NCI-H2227 (cell line): ENCODE measurements around the gene ANO2.

Source experiments
- DNase-seq: peaks from one replicate; lab custom pipeline; 2025; ENCODE audit not compliant: unreplicated experiment; lab: John Stamatoyannopoulos, UW

ANO2 gene

GRCh38 chr12:5733916-5734315 is 211.1 kb downstream of the ANO2 start:
- no peak for DNase-seq

- no peak for DNase-seq
Observed at GRCh38 chr12:5733136-5733755, 211.8 kb downstream of the ANO2 start.

GRCh38 chr12:5730962-5731361 is 214.1 kb downstream of the ANO2 start:
- DNase-seq = no peak

GRCh38 chr12:5723711-5724252 is 221.3 kb downstream of the ANO2 start:
- no peak for DNase-seq

GRCh38 chr12:5723071-5723470 is 222.0 kb downstream of the ANO2 start:
- DNase-seq = no peak

- no peak for DNase-seq
Observed at GRCh38 chr12:5720381-5721005, 224.6 kb downstream of the ANO2 start.

- no peak for DNase-seq
Observed at GRCh38 chr12:5718680-5719079, 226.4 kb downstream of the ANO2 start.

- no peak for DNase-seq
Observed at GRCh38 chr12:5718073-5718472, 227.0 kb downstream of the ANO2 start.

GRCh38 chr12:5716976-5717375 is 228.1 kb downstream of the ANO2 start:
- DNase-seq = no peak

- no peak for DNase-seq
Observed at GRCh38 chr12:5716201-5716600, 228.9 kb downstream of the ANO2 start.

GRCh38 chr12:5715021-5715420 is 230.0 kb downstream of the ANO2 start:
- no peak for DNase-seq

- DNase-seq = no peak
Observed at GRCh38 chr12:5713599-5714081, 231.4 kb downstream of the ANO2 start.

GRCh38 chr12:5710260-5710878 is 234.7 kb downstream of the ANO2 start:
- no peak for DNase-seq

GRCh38 chr12:5708371-5708770 is 236.7 kb downstream of the ANO2 start:
- DNase-seq = no peak

GRCh38 chr12:5706247-5706646 is 238.8 kb downstream of the ANO2 start:
- no peak for DNase-seq

- DNase-seq = no peak
Observed at GRCh38 chr12:5705791-5706190, 239.3 kb downstream of the ANO2 start.

GRCh38 chr12:5694759-5695409 is 250.2 kb downstream of the ANO2 start:
- DNase-seq = no peak

- no peak for DNase-seq
Observed at GRCh38 chr12:5692850-5693249, 252.2 kb downstream of the ANO2 start.

- DNase-seq = no peak
Observed at GRCh38 chr12:5691943-5692342, 253.1 kb downstream of the ANO2 start.

- no peak for DNase-seq
Observed at GRCh38 chr12:5690240-5690639, 254.8 kb downstream of the ANO2 start.

- no peak for DNase-seq
Observed at GRCh38 chr12:5689773-5690172, 255.3 kb downstream of the ANO2 start.

GRCh38 chr12:5688226-5688625 is 256.8 kb downstream of the ANO2 start:
- DNase-seq = no peak
